ENCODE data around the gene MT1A.

GRCh38 chr16:56614549-56614991 is 23.9 kb upstream of the MT1A start:
- no peak for TF ChIP-seq GATA3 (IDR thresholded peaks at IDR 0.05; ENCODE audit: low read depth, low read length)
- no peak for TF ChIP-seq GATA2 (IDR thresholded peaks at IDR 0.05; ENCODE audit: low read depth, low read length)
